ENCODE results near the gene ST8SIA4.

Gene ST8SIA4

GRCh38 chr5:100856462-100856861 is 46.6 kb downstream of the ST8SIA4 start:
- no peaks in the 10 kb centered on the region for H4K20me1 ChIP-seq (ENCODE audit: insufficient read depth, low read length)
- H3K4me3 ChIP-seq (ENCODE audit: low read depth, low read length, poor library complexity, severe bottlenecking), result peak overlapping the region; percentile 51
- H3F3A ChIP-seq (ENCODE audit: insufficient read depth, low read length), result peaks cover 9% of the 10 kb centered on the region; the same call in 1 of the 2 replicates
- no peaks in the 10 kb centered on the region for H3K79me2 ChIP-seq (ENCODE audit: insufficient read depth, low read length)
- peak overlapping the region; percentile 63 for H3K9ac ChIP-seq (ENCODE audit: low read length)
- peak overlapping the region; percentile 91 for H3K27ac ChIP-seq (ENCODE audit: low read depth, low read length, poor library complexity, severe bottlenecking)
- no peaks in the 10 kb centered on the region for H3K27me3 ChIP-seq (ENCODE audit: insufficient read depth, low read length)
- no peak for TF ChIP-seq CTCF (IDR thresholded peaks at IDR 0.05; ENCODE audit: low read length)
- TF ChIP-seq EZH2 (IDR thresholded peaks at IDR 0.05; ENCODE audit: borderline replicate concordance, low read length), result no peak
- H3K9me2 ChIP-seq (ENCODE audit: low read depth, low read length), result no peaks in the 10 kb centered on the region
- H3K4me2 ChIP-seq (ENCODE audit: low read length), result peak overlapping the region; percentile 75
- H3K36me3 ChIP-seq (ENCODE audit: insufficient read depth, low read length), result no peaks in the 10 kb centered on the region
- H3K4me1 ChIP-seq (ENCODE audit: insufficient read depth, low read length, severe bottlenecking), result peaks cover 85% of the 10 kb centered on the region
- no peaks in the 10 kb centered on the region for H3K9me3 ChIP-seq (ENCODE audit: low read length)
- no peak overlapping the region; the same call in 1 of the 2 replicates for H2AFZ ChIP-seq (ENCODE audit: low read length)

DNA sequence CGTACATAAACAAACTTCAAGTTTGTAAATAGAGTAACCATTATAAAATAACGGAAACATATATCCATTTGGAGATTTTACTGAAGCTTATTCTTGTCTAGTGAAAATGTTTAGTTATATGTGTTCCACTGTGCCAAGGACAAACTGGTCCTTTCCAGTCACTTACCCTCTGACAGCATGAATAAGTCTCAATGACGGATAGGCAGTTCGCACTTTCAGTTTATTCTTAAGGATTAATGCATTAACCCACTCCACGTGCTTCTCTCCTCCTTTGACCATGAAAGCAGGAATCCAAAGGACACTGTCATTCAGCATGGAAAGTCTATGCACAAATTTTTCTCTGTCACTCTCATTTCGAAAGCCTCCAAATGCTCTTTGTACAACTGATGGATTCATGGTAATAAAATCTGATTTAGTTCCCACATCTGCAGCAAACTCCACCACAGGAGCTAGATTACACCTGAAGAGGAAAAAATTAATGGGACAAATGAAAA is 47.1 kb downstream of the ST8SIA4 start:
- Histone ChIP-seq H3F3A (ENCODE audit: insufficient read depth, low read length) (peaks cover 9% of the 10 kb centered on the region; the same call in 1 of the 2 replicates), H3K9me2 (ENCODE audit: low read depth, low read length) (no peaks in the 10 kb centered on the region), H2AFZ (ENCODE audit: low read length) (no peak overlapping the region; the same call in 1 of the 2 replicates), H3K9ac (ENCODE audit: low read length) (peak overlapping the region; percentile 63), H3K79me2 (ENCODE audit: insufficient read depth, low read length) (no peaks in the 10 kb centered on the region), H3K27ac (ENCODE audit: low read depth, low read length, poor library complexity, severe bottlenecking) (peak overlapping the region; percentile 91), H3K4me1 (ENCODE audit: insufficient read depth, low read length, severe bottlenecking) (peaks cover 85% of the 10 kb centered on the region), H3K4me3 (ENCODE audit: low read depth, low read length, poor library complexity, severe bottlenecking) (peak overlapping the region; percentile 51), H3K4me2 (ENCODE audit: low read length) (peak overlapping the region; percentile 75), H3K36me3 (ENCODE audit: insufficient read depth, low read length) (no peaks in the 10 kb centered on the region), H3K9me3 (ENCODE audit: low read length) (no peaks in the 10 kb centered on the region), H3K27me3 (ENCODE audit: insufficient read depth, low read length) (no peaks in the 10 kb centered on the region), H4K20me1 (ENCODE audit: insufficient read depth, low read length) (no peaks in the 10 kb centered on the region)
- no peak for TF ChIP-seq EZH2 (IDR thresholded peaks at IDR 0.05; ENCODE audit: borderline replicate concordance, low read length)
- no peak for TF ChIP-seq CTCF (IDR thresholded peaks at IDR 0.05; ENCODE audit: low read length)

GRCh38 chr5:100855295-100855694 is 47.8 kb downstream of the ST8SIA4 start:
- H3K36me3 ChIP-seq (ENCODE audit: insufficient read depth, low read length), result no peaks in the 10 kb centered on the region
- H3K27me3 ChIP-seq (ENCODE audit: insufficient read depth, low read length), result no peaks in the 10 kb centered on the region
- H3K9me2 ChIP-seq (ENCODE audit: low read depth, low read length), result no peaks in the 10 kb centered on the region
- H4K20me1 ChIP-seq (ENCODE audit: insufficient read depth, low read length), result no peaks in the 10 kb centered on the region
- peak overlapping the region; percentile 51 for H3K4me3 ChIP-seq (ENCODE audit: low read depth, low read length, poor library complexity, severe bottlenecking)
- H3K4me2 ChIP-seq (ENCODE audit: low read length), result peak overlapping the region; percentile 75
- H3K4me1 ChIP-seq (ENCODE audit: insufficient read depth, low read length, severe bottlenecking), result peaks cover 82% of the 10 kb centered on the region
- H2AFZ ChIP-seq (ENCODE audit: low read length), result no peak overlapping the region
- H3K27ac ChIP-seq (ENCODE audit: low read depth, low read length, poor library complexity, severe bottlenecking), result peak overlapping the region; percentile 91
- no peaks in the 10 kb centered on the region for H3K79me2 ChIP-seq (ENCODE audit: insufficient read depth, low read length)
- H3K9ac ChIP-seq (ENCODE audit: low read length), result peak overlapping the region; percentile 63
- H3F3A ChIP-seq (ENCODE audit: insufficient read depth, low read length), result peaks cover 9% of the 10 kb centered on the region; the same call in 1 of the 2 replicates
- no peaks in the 10 kb centered on the region for H3K9me3 ChIP-seq (ENCODE audit: low read length)
- no peak for TF ChIP-seq EZH2 (IDR thresholded peaks at IDR 0.05; ENCODE audit: borderline replicate concordance, low read length)
- no peak for TF ChIP-seq CTCF (IDR thresholded peaks at IDR 0.05; ENCODE audit: low read length)

All from OCI-LY1 (cell line).